H1 (cell line): ENCODE data around the gene CLCA4. TPM values are rescaled to one million over a fixed set of nuclear protein-coding genes. Genes with fewer than 3 reads are reported as not detected.

ENCODE experiments used
- ATF3 ChIP-seq: IDR thresholded peaks from 2 replicates; pipeline ENCODE4 v1.6.1; 2011; ENCODE audit warnings: low read depth, mild to moderate bottlenecking, low read length; ENCODE audit not compliant: insufficient read depth
- KDM1A ChIP-seq: fragments of 200-600, 300-600 bp; sonication (generic); IDR thresholded peaks from 2 replicates; pipeline ENCODE4 v1.7.1; 2016; ENCODE audit warnings: mild to moderate bottlenecking, low read length, borderline replicate concordance
- KDM4A ChIP-seq: IDR thresholded peaks from one replicate; pipeline ENCODE4 v1.7.1; 2012; ENCODE audit warnings: low read depth, mild to moderate bottlenecking, moderate library complexity, low read length, inconsistent platforms; ENCODE audit not compliant: severe bottlenecking
- POLR2AphosphoS5 ChIP-seq: IDR thresholded peaks from 2 replicates; pipeline ENCODE4 v1.6.1; 2011; ENCODE audit warnings: low read depth, low read length
- polyA plus RNA-seq, 7 experiments: library from polyadenylated mRNA; depleted of rRNA in 3 of 7; stranded (reverse) in 5 of 7; unstranded in 2 of 7; fragments of >200 nt in 5 of 7; fragments of 200-250 nt in 2 of 7; gene quantifications; 1 replicate in 5 of 7; 2 replicates in 1 of 7; 4 replicates in 1 of 7; pipeline versions ENCODE4 v1.2.1 to v1.2.3, GENCODE V29; 2011 to 2013; ENCODE audit warnings: missing spikeins in 2 of 7, mixed read lengths in 2 of 7
- total RNA-seq: library from RNA; stranded (reverse); fragmentation: NEBNext Ultra II Directional; extraction: Animal tissue kit (Norgen Biotek cat#: 25700); gene quantifications from 2 replicates; pipeline ENCODE4 v1.2.1, GENCODE V29; 2021

CLCA4 gene
- total and polyA plus RNA-seq, 2 of the 8 experiments (the other 6 are each of a cell fraction or from before 2014, with no cell fraction given) = not detected

- TF ChIP-seq KDM1A (no peak), KDM4A (no peak), ATF3 (no peak), POLR2AphosphoS5 (no peak)
These were observed 16.6 kb upstream of the CLCA4 start (continued) for GRCh38 chr1:86530211-86530845.
